OCI-LY3 (cell line): Measurements from ENCODE around the gene ZBTB44.

Source experiments
- H2AFZ ChIP-seq: fragments of 200-600, 300-600 bp; shearing (Covaris generic); 2 replicates; pipeline ENCODE4 v1.6.0; 2014; ENCODE audit warnings: antibody characterized with exemption, low read depth, low read length
- H3K27ac ChIP-seq: fragments of 200-600, 300-600 bp; sonication (generic); 2 replicates; pipeline ENCODE4 v1.5.1; 2014; ENCODE audit warnings: mild to moderate bottlenecking, low read length, moderate library complexity, mixed read lengths
- H3K27me3 ChIP-seq: fragments of 200-600, 300-600 bp; sonication (generic); 2 replicates; pipeline ENCODE4 v1.6.1; 2014; ENCODE audit warnings: low read depth, low read length, mixed read lengths
- H3K36me3 ChIP-seq: fragments of 200-600, 300-600 bp; sonication (generic); replicated peaks from 2 replicates; pipeline ENCODE3; 2014; ENCODE audit warnings: low read depth, low read length, mixed read lengths
- H3K4me1 ChIP-seq: fragments of 300-600, 200-600 bp; sonication (generic); 2 replicates; pipeline ENCODE4 v1.6.1; 2014; ENCODE audit warnings: low read length, mixed read lengths
- H3K4me2 ChIP-seq: fragments of 200-600, 300-600 bp; sonication (generic); 2 replicates; pipeline ENCODE4 v1.6.1; 2014; ENCODE audit warnings: low read length, mixed read lengths
- H3K4me3 ChIP-seq: fragments of 300-600, 200-600 bp; sonication (generic); 2 replicates; pipeline ENCODE4 v1.5.1; 2014; ENCODE audit warnings: antibody characterized with exemption, mild to moderate bottlenecking, low read length, moderate library complexity
- H3K79me2 ChIP-seq: fragments of 300-600, 200-600 bp; shearing (Covaris generic); 2 replicates; pipeline ENCODE4 v1.6.1; 2014; ENCODE audit warnings: mild to moderate bottlenecking, low read length, mixed read lengths
- H3K9ac ChIP-seq: fragments of 300-600, 200-600 bp; shearing (Covaris generic); 2 replicates; pipeline ENCODE4 v1.6.0; 2014; ENCODE audit warnings: mild to moderate bottlenecking, low read length, moderate library complexity
- H3K9me3 ChIP-seq: fragments of 200-600, 300-600 bp; shearing (Covaris generic); 2 replicates; pipeline ENCODE4 v1.6.1; 2014; ENCODE audit warnings: low read length, mixed read lengths; ENCODE audit not compliant: insufficient read depth
- H4K20me1 ChIP-seq: fragments of 200-600, 300-600 bp; sonication (generic); 2 replicates; pipeline ENCODE4 v1.6.1; 2016; ENCODE audit warnings: low read length, mixed read lengths; ENCODE audit not compliant: insufficient read depth
- CTCF ChIP-seq: fragments of 200-600, 300-600 bp; sonication (generic); IDR thresholded peaks from 2 replicates; pipeline ENCODE4 v1.5.1; 2014; ENCODE audit warnings: antibody characterized with exemption, low read length, low read depth
- EZH2phosphoT487 ChIP-seq: fragments of 200-600 bp; shearing (Covaris generic); IDR thresholded peaks from 2 replicates; pipeline ENCODE4 v1.6.1; 2018; ENCODE audit warnings: antibody characterized with exemption, mixed run types, low read depth

Gene ZBTB44

GRCh38 chr11:130310622-130311021, 4.1 kb downstream of the ZBTB44 start:
- H3K27me3 ChIP-seq: no peaks in the 10 kb centered on the region
- TF ChIP-seq EZH2phosphoT487: no peak
- no peak for TF ChIP-seq CTCF
- peaks cover 12% of the 10 kb centered on the region for H3K36me3 ChIP-seq
- H4K20me1 ChIP-seq: peaks cover 47% of the 10 kb centered on the region
- no peak overlapping the region for H3K9ac ChIP-seq
- H3K79me2 ChIP-seq: peaks cover 85% of the 10 kb centered on the region
- no peak overlapping the region for H3K4me3 ChIP-seq
- 0 out of 2 replicates have a peak, but pooled peaks cover 3% of the 10 kb centered on the region for H3K9me3 ChIP-seq
- H3K4me2 ChIP-seq: no peak overlapping the region
- H2AFZ ChIP-seq: no peak overlapping the region
- no peak overlapping the region for H3K27ac ChIP-seq
- peaks cover 16% of the 10 kb centered on the region for H3K4me1 ChIP-seq

GRCh38 chr11:130308886-130309285, 5.8 kb downstream of the ZBTB44 start:
- no peak for TF ChIP-seq EZH2phosphoT487
- no peak for TF ChIP-seq CTCF
- H4K20me1 ChIP-seq: peaks cover 47% of the 10 kb centered on the region
- no peak overlapping the region for H3K27ac ChIP-seq
- no peak overlapping the region for H3K9ac ChIP-seq
- H3K4me2 ChIP-seq: no peak overlapping the region
- 0 out of 2 replicates have a peak, but pooled peaks cover 3% of the 10 kb centered on the region for H3K9me3 ChIP-seq
- no peak overlapping the region for H2AFZ ChIP-seq
- H3K4me1 ChIP-seq: peaks cover 16% of the 10 kb centered on the region
- peaks cover 13% of the 10 kb centered on the region for H3K36me3 ChIP-seq
- H3K4me3 ChIP-seq: no peak overlapping the region
- H3K27me3 ChIP-seq: no peaks in the 10 kb centered on the region
- peaks cover 98% of the 10 kb centered on the region for H3K79me2 ChIP-seq

GRCh38 chr11:130308059-130308458, 6.7 kb downstream of the ZBTB44 start:
- no peak overlapping the region for H3K27ac ChIP-seq
- 0 out of 2 replicates have a peak, but pooled peaks cover 3% of the 10 kb centered on the region for H3K9me3 ChIP-seq
- peaks cover 98% of the 10 kb centered on the region for H3K79me2 ChIP-seq
- peaks cover 13% of the 10 kb centered on the region for H3K36me3 ChIP-seq
- H3K4me1 ChIP-seq: peaks cover 14% of the 10 kb centered on the region
- peaks cover 43% of the 10 kb centered on the region for H4K20me1 ChIP-seq
- no peak for TF ChIP-seq CTCF
- H2AFZ ChIP-seq: no peak overlapping the region
- H3K4me3 ChIP-seq: no peak overlapping the region
- no peaks in the 10 kb centered on the region for H3K27me3 ChIP-seq
- no peak overlapping the region for H3K4me2 ChIP-seq
- no peak overlapping the region for H3K9ac ChIP-seq

- Histone ChIP-seq H3K79me2 (peaks cover 96% of the 10 kb centered on the region), H3K27ac (no peak overlapping the region), H2AFZ (no peak overlapping the region), H3K9me3 (0 out of 2 replicates have a peak, but pooled peaks cover 3% of the 10 kb centered on the region), H3K9ac (no peak overlapping the region), H3K4me1 (peaks cover 26% of the 10 kb centered on the region), H3K4me2 (no peak overlapping the region), H3K36me3 (peaks cover 20% of the 10 kb centered on the region), H4K20me1 (peaks cover 21% of the 10 kb centered on the region), H3K4me3 (no peak overlapping the region), H3K27me3 (no peaks in the 10 kb centered on the region)
- TF ChIP-seq EZH2phosphoT487 (no peak), CTCF (no peak)
Measured at GRCh38 chr11:130304651-130305050, 10.1 kb downstream of the ZBTB44 start.
